HS-5 (cell line): ENCODE results near the gene ACOT12.

Experiments
- DNase-seq: peaks from one replicate; pipeline ENCODE4 v3.0.0-alpha.2; 2012; ENCODE audit warnings: low read depth

Gene ACOT12

GRCh38 chr5:81290146-81290545, 103.8 kb downstream of the ACOT12 start:
- DNase-seq: no peak

DNA sequence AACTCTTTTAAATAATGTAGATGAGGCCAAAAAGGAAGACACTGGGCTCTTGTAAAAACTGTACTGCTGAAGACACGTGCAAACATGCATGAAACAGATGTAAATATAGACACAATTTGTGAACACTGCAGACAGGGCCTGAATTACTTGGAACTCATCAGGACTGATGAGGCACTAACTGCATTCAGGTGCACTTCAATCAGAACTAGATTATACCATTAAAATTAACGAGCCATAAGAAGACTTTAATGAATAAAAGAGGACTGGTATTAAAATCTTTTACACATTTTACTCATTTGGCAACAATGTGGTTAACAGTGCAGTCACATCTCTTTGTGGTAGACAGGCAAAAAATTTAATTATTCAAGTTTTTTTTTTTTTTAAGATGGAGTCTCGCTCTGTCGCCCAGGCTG, 105.9 kb downstream of the ACOT12 start:
- DNase-seq: no peak

DNA sequence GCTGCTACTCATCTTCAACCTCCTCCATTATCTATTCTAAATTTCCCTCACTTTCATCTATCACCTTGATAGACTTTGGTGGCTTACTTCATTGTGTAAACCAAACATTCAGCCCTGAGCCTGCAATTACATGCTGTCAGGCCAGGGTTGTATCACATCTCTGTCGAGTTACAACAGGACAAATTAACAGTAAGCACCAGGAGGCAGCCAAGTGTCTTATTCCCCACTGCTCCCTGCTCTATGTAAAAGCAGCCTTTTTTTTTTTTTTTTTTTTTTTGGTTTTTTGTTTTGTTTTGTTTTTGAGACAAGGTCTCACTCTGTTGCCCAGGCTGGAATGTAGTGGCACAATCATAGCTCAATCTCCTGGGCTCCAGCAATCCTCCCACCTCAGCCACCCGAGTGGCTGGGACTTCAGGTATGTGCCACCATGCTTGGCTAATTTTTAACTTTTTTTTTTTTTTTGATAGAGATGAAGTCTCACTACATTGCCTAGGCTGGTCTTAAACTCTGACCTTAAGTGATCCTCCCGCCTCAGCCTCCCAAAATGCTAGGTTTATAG, 107.8 kb downstream of the ACOT12 start:
- DNase-seq: no peak

GRCh38 chr5:81283976-81284375, 110.0 kb downstream of the ACOT12 start:
- DNase-seq: no peak
